HG03520 (cell line): Measurements from ENCODE around the gene ALMS1.
A peak's percentile ranks its signal among the peaks of the same experiment; 100 is the strongest.
"Not testable (repeated sequence)": the region's sequence is repeated elsewhere in the genome, so short reads cannot be mapped to it uniquely, and the experiment has no call there.

Experiments
- ATAC-seq: cut with Tn5 transposase; IDR thresholded peaks from one replicate; pipeline ENCODE4 v1.9.1; 2021; ENCODE audit warnings: mild to moderate bottlenecking, moderate library complexity; ENCODE audit not compliant: unreplicated experiment

ALMS1 gene

GRCh38 chr2:73504850-73505249, 119.2 kb downstream of the ALMS1 start:
- ATAC-seq: not testable (repeated sequence)

- ATAC-seq: not testable (repeated sequence)
Measured at GRCh38 chr2:73510470-73510869, 124.8 kb downstream of the ALMS1 start.

GRCh38 chr2:73516033-73516432, 130.4 kb downstream of the ALMS1 start:
- no peak for ATAC-seq

- no peak for ATAC-seq
Measured at GRCh38 chr2:73528688-73529087, 143.1 kb downstream of the ALMS1 start.

GRCh38 chr2:73530773-73531172, 145.1 kb downstream of the ALMS1 start:
- not testable (repeated sequence) for ATAC-seq

- ATAC-seq: no peak
Measured at GRCh38 chr2:73532381-73532780, 146.7 kb downstream of the ALMS1 start.

GRCh38 chr2:73536133-73536840, 150.7 kb downstream of the ALMS1 start:
- no peak for ATAC-seq

- not testable (repeated sequence) for ATAC-seq
Measured at GRCh38 chr2:73560875-73561274, 175.2 kb downstream of the ALMS1 start.

- no peak for ATAC-seq
Measured at GRCh38 chr2:73561422-73561821, 175.8 kb downstream of the ALMS1 start.

GRCh38 chr2:73564986-73565385, 179.3 kb downstream of the ALMS1 start:
- no peak for ATAC-seq

- ATAC-seq: no peak
Measured at GRCh38 chr2:73566288-73566878, 180.7 kb downstream of the ALMS1 start.

GRCh38 chr2:73575261-73575660, 189.6 kb downstream of the ALMS1 start:
- ATAC-seq: no peak

GRCh38 chr2:73582364-73582763, 196.7 kb downstream of the ALMS1 start:
- no peak for ATAC-seq

GRCh38 chr2:73588177-73588576, 202.5 kb downstream of the ALMS1 start:
- ATAC-seq: no peak

GRCh38 chr2:73593680-73594079, 208.0 kb downstream of the ALMS1 start:
- no peak for ATAC-seq

GRCh38 chr2:73594251-73594650, 208.6 kb downstream of the ALMS1 start:
- no peak for ATAC-seq

GRCh38 chr2:73601780-73602179, 216.1 kb downstream of the ALMS1 start:
- no peak for ATAC-seq

- ATAC-seq: peak; percentile 77
Measured at GRCh38 chr2:73603099-73603588, 217.5 kb downstream of the ALMS1 start.

- ATAC-seq: not testable (repeated sequence)
Measured at GRCh38 chr2:73604589-73604988, 219.0 kb downstream of the ALMS1 start.

GRCh38 chr2:73610111-73610510, 224.5 kb downstream of the ALMS1 start:
- no peak for ATAC-seq

GRCh38 chr2:73611193-73611592, 225.6 kb downstream of the ALMS1 start:
- ATAC-seq: no peak

- no peak for ATAC-seq
Measured at GRCh38 chr2:73611867-73612266, 226.2 kb downstream of the ALMS1 start.
